ENCODE measurements around the gene SLC7A4.

The SLC7A4 gene

GRCh38 chr22:20997536-20998257, 34.7 kb downstream of the SLC7A4 start:
- Histone ChIP-seq H4K20me1 (ENCODE audit: insufficient read depth, low read length) (no peaks in the 10 kb centered on the region), H2AFZ (ENCODE audit: low read length) (no peak overlapping the region), H3K27ac (ENCODE audit: low read length) (no peak overlapping the region), H3K9me3 (replicated peaks; ENCODE audit: insufficient read depth, low read length) (no peaks in the 10 kb centered on the region), H3K9me2 (replicated peaks; ENCODE audit: insufficient read depth, low read length) (no peaks in the 10 kb centered on the region), H3K36me3 (replicated peaks; ENCODE audit: insufficient read depth, low read length) (no peaks in the 10 kb centered on the region), H3K79me2 (ENCODE audit: low read length) (peaks cover 21% of the 10 kb centered on the region), H3K27me3 (replicated peaks; ENCODE audit: insufficient read depth, low read length) (no peaks in the 10 kb centered on the region), H3K4me3 (ENCODE audit: low read length) (no peak overlapping the region), H3K4me1 (ENCODE audit: low read length) (peaks cover 5% of the 10 kb centered on the region; the same call in 1 of the 2 replicates), H3K9ac (ENCODE audit: low read length) (no peak overlapping the region), H3F3A (ENCODE audit: insufficient read depth, low read length) (peaks cover 12% of the 10 kb centered on the region), H3K4me2 (ENCODE audit: low read depth, low read length) (no peak overlapping the region)
- TF ChIP-seq CTCF (IDR thresholded peaks at IDR 0.05; ENCODE audit: low read length) = no peak
- no peak for TF ChIP-seq EZH2 (optimal IDR thresholded peaks at IDR 0.05; ENCODE audit: low read depth, low read length)
- DNase-seq = no peak

GRCh38 chr22:20996598-20997535, 35.5 kb downstream of the SLC7A4 start:
- Histone ChIP-seq H3F3A (ENCODE audit: insufficient read depth, low read length) (peaks cover 5% of the 10 kb centered on the region), H3K4me2 (ENCODE audit: low read depth, low read length) (no peak overlapping the region), H3K9me3 (replicated peaks; ENCODE audit: insufficient read depth, low read length) (no peaks in the 10 kb centered on the region), H3K36me3 (replicated peaks; ENCODE audit: insufficient read depth, low read length) (no peaks in the 10 kb centered on the region), H3K9me2 (replicated peaks; ENCODE audit: insufficient read depth, low read length) (no peaks in the 10 kb centered on the region), H4K20me1 (ENCODE audit: insufficient read depth, low read length) (no peaks in the 10 kb centered on the region), H3K4me3 (ENCODE audit: low read length) (no peak overlapping the region), H3K79me2 (ENCODE audit: low read length) (peaks cover 21% of the 10 kb centered on the region), H3K9ac (ENCODE audit: low read length) (no peak overlapping the region), H3K27me3 (replicated peaks; ENCODE audit: insufficient read depth, low read length) (no peaks in the 10 kb centered on the region), H2AFZ (ENCODE audit: low read length) (no peak overlapping the region), H3K4me1 (ENCODE audit: low read length) (peaks cover 5% of the 10 kb centered on the region; the same call in 1 of the 2 replicates), H3K27ac (ENCODE audit: low read length) (no peak overlapping the region)
- DNase-seq = no peak
- TF ChIP-seq CTCF (IDR thresholded peaks at IDR 0.05; ENCODE audit: low read length) (no peak), EZH2 (optimal IDR thresholded peaks at IDR 0.05; ENCODE audit: low read depth, low read length) (no peak), EZH2phosphoT487 (IDR thresholded peaks at IDR 0.05; ENCODE audit: low read length) (no peak)

- Histone ChIP-seq H3K4me3 (ENCODE audit: low read length) (no peak overlapping the region), H4K20me1 (ENCODE audit: insufficient read depth, low read length) (no peaks in the 10 kb centered on the region), H3K4me2 (ENCODE audit: low read depth, low read length) (no peak overlapping the region), H3K27me3 (replicated peaks; ENCODE audit: insufficient read depth, low read length) (no peaks in the 10 kb centered on the region), H3K9me2 (replicated peaks; ENCODE audit: insufficient read depth, low read length) (no peaks in the 10 kb centered on the region), H3K27ac (ENCODE audit: low read length) (no peak overlapping the region), H3K79me2 (ENCODE audit: low read length) (peaks cover 17% of the 10 kb centered on the region), H2AFZ (ENCODE audit: low read length) (no peak overlapping the region), H3K4me1 (ENCODE audit: low read length) (peaks cover 5% of the 10 kb centered on the region; the same call in 1 of the 2 replicates), H3K9ac (ENCODE audit: low read length) (no peak overlapping the region), H3K36me3 (replicated peaks; ENCODE audit: insufficient read depth, low read length) (no peaks in the 10 kb centered on the region), H3K9me3 (replicated peaks; ENCODE audit: insufficient read depth, low read length) (no peaks in the 10 kb centered on the region), H3F3A (ENCODE audit: insufficient read depth, low read length) (no peaks in the 10 kb centered on the region; the same call in 1 of the 2 replicates)
- TF ChIP-seq EZH2phosphoT487 (IDR thresholded peaks at IDR 0.05; ENCODE audit: low read length) (no peak), CTCF (IDR thresholded peaks at IDR 0.05; ENCODE audit: low read length) (no peak), EZH2 (optimal IDR thresholded peaks at IDR 0.05; ENCODE audit: low read depth, low read length) (no peak)
- no peak for DNase-seq
These were observed 36.3 kb downstream of the SLC7A4 start for GRCh38 chr22:20996031-20996410.

Measured in MM.1S (cell line).